Ovary (tissue), 3 donors: Measurements from ENCODE around the gene PRR36.
"Not testable (repeated sequence)": the region's sequence is repeated elsewhere in the genome, so short reads cannot be mapped to it uniquely, and the experiment has no call there.

ENCODE experiments used
- CTCF ChIP-seq, 3 donors: fragments of 450-650 bp in 2 of 3; fragments of 200-600 bp in 1 of 3; IDR thresholded peaks; one replicate each; pipeline versions ENCODE4 v1.5.1 to v1.8.0; 2016 to 2022; ENCODE audit warnings: antibody characterized with exemption in 3 of 3, mild to moderate bottlenecking in 1 of 3
- POLR2A ChIP-seq: fragments of 450-650 bp; IDR thresholded peaks from one replicate; pipeline ENCODE4 v1.6.1; 2017; ENCODE audit warnings: antibody characterized with exemption, mild to moderate bottlenecking, moderate library complexity
- donor health status: DM: no; HTN: no; CAD: no.

DNA sequence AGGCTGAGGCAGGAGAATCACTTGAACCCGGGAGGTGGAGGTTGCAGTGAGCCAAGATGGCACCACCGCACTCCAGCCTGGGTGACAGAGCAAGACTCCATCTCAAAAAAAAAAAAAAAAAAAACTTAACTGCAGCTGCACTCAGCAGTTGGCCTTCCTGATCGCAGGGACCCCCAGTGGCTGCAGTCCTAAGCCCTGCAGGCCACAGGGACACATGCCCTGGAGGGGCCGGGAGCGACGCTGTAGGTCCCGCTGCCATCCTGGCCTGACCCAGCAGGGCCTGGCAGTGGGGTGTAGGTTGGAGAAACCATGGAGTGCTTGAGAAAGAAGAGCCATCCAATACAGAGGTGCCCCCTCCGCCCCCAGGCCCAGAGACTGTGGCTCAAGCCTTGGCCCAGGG, 15.1 kb downstream of the PRR36 start:
- not testable (repeated sequence) for TF ChIP-seq CTCF (IDR thresholded peaks at IDR 0.05); POLR2A
